Measurements from ENCODE around the gene VANGL1. TPM values are rescaled to one million over a fixed set of nuclear protein-coding genes. Genes with fewer than 3 reads are reported as not detected.
A peak's percentile ranks its signal among the peaks of the same experiment; 100 is the strongest.

Gene VANGL1
- total RNA-seq, 1 experiment from 2014 or later: 13.6 TPM

DNA sequence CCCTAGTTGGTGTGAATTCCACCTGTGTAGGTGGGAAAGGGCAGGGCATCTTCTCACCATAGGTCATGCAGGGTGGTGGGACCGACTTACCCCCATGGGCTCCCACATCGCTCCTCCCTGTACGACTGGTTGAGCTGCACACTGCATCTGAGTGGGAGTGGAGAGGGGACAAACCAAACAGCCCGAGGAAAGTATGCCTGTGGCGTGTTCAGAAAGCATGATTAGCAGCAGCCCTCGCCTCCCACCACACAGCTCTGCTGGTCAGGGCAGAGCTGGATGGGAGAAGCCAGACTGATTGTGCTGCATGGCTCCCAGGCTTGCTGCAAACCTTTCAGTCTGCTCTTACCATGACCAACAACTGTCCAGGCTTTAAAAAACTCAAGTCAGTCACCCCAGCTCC is 24.4 kb downstream of the VANGL1 start:
- H3K36me3 Mint-ChIP-seq (ENCODE audit: insufficient read depth in 1 of 3, low read depth in 3 of 3): peaks cover 26 to 58% (median 36%) of the 10 kb centered on the region in 3 experiments

More for the DNA sequence above, 24.4 kb downstream of the VANGL1 start:
- Histone ChIP-seq H2BK12ac (ENCODE audit: insufficient read length, low read depth, low read length) (no peak overlapping the region), H3K4me2 (ENCODE audit: insufficient read depth, insufficient read length, low read length) (no peak overlapping the region), H2BK20ac (ENCODE audit: low read depth, low read length, poor library complexity, severe bottlenecking) (no peak overlapping the region), H4K5ac (ENCODE audit: insufficient read length, low read depth, low read length) (no peak overlapping the region), H3K9me3 (ENCODE audit: control insufficient read depth, low read depth, low read length) (no peaks in the 10 kb centered on the region), H3K56ac (ENCODE audit: insufficient read length, low read depth, low read length) (no peak overlapping the region), H2AK5ac (ENCODE audit: insufficient read length, low read length) (no peak overlapping the region), H3K23me2 (ENCODE audit: insufficient read length, low read depth, low read length, poor library complexity, severe bottlenecking) (no peaks in the 10 kb centered on the region), H3K9ac (ENCODE audit: extremely low read depth, insufficient read length, low read length) (no peak overlapping the region), H3K23ac (ENCODE audit: insufficient read length, low read depth, low read length) (no peak overlapping the region), H3T11ph (ENCODE audit: low read length) (no peak overlapping the region), H3K79me2 (ENCODE audit: insufficient read depth, low read length) (no peaks in the 10 kb centered on the region), H3K4ac (ENCODE audit: low read depth, low read length) (no peak overlapping the region), H2BK120ac (ENCODE audit: low read depth, low read length, poor library complexity, severe bottlenecking) (no peak overlapping the region), H2BK5ac (ENCODE audit: insufficient read length, low read length) (no peak overlapping the region), H4K8ac (replicated peaks; ENCODE audit: insufficient read length, low read depth, low read length) (no peak overlapping the region), H3K79me1 (ENCODE audit: insufficient read depth, low read depth, low read length, poor library complexity, severe bottlenecking) (no peaks in the 10 kb centered on the region), H3K4me1 (ENCODE audit: insufficient read depth, low read length) (no peaks in the 10 kb centered on the region), H2BK15ac (ENCODE audit: low read depth, low read length) (no peak overlapping the region), H3K27ac (ENCODE audit: insufficient read length, low read depth, low read length) (no peak overlapping the region), H4K20me1 (ENCODE audit: control insufficient read depth, insufficient read depth, insufficient read length) (no peaks in the 10 kb centered on the region), H3K18ac (ENCODE audit: insufficient read length, low read depth, low read length) (no peak overlapping the region), H3K27me3 (ENCODE audit: insufficient read depth, low read length) (no peaks in the 10 kb centered on the region), H3K14ac (ENCODE audit: insufficient read depth, low read length) (no peak overlapping the region), H2AFZ (ENCODE audit: low read length) (no peak overlapping the region), H4K91ac (ENCODE audit: insufficient read length, low read depth, low read length) (no peak overlapping the region)
- Mint-ChIP-seq H3K4me1 (peaks cover 0 to 8% of the 10 kb centered on the region in 2 experiments; a peak in 2 of 4 replicates), H3K27me3 (ENCODE audit: low read depth) (no peaks in the 10 kb centered on the region), H3K4me3 (no peak overlapping the region), H3K9me3 (no peaks in the 10 kb centered on the region), H3K27ac (peak overlapping the region in 1 of 3 experiments; percentile 68; a peak in 1 of 7 replicates)
- no CpG with 5 or more reads among the region's 6 CpGs for WGBS (ENCODE audit: extremely low coverage, insufficient read length, low lambda C conversion rate)
- DNase-seq: no peak
- TF ChIP-seq CTCF (conservative IDR thresholded peaks at IDR 0.05): no peak

Measured in H9 (cell line).